Measurements from ENCODE around the gene CBFA2T3. TPM values are rescaled to one million over a fixed set of nuclear protein-coding genes. Genes with fewer than 3 reads are reported as not detected.

The CBFA2T3 gene
- total RNA-seq, 1 donor from 2014 or later, result 8.6 TPM

DNA sequence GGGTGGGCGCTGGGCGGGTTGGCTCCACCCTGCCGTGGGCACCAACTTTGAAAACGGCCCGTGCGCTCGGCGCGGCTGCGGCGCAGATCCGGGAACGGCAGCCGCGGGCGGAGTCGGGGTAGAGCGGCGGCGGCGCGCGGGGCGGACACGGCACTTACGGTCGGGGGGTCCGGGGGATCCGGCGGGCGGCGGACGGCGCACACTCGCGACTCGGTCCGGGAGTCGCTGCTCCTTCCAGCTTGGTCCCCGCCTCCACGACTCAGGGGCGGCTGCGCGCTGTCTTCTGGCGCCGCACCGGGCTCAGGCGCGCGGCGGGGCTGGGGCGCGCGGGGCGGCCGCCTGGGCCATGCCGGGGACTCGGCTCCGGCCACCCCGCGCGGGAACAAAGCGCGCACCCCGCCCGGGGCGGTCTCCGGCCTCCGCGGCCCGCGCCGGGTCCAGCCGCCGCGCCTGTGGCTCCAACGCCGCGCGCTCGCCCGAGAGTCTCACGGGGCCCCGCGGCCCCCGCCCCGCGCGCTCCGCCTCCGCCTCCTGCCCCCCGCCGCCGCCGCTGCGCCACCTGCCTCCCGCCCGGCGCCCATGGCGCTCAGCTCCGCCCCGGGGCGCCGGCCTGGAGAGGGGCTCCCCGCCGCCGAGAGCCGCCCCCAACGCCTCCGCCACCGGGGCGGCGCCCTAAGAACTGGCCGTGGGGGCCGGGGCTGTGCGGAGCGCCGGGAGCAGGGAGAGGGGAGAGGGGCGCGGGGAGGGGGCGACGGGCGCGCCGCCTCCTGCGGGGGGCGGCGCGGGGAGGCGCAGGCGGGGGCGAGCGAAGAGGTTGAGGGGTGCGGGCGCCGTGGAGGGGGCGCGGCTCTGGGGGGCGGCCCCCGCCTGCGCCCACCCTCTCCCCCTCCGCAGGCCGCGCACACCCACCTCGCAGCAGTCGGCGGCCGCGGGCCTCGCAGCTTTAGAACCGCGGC is 35.9 kb downstream of the CBFA2T3 start:
- DNase-seq, result peak; percentile 66
- peaks cover 54% of the 10 kb centered on the region for H3K4me1 ChIP-seq

DNA sequence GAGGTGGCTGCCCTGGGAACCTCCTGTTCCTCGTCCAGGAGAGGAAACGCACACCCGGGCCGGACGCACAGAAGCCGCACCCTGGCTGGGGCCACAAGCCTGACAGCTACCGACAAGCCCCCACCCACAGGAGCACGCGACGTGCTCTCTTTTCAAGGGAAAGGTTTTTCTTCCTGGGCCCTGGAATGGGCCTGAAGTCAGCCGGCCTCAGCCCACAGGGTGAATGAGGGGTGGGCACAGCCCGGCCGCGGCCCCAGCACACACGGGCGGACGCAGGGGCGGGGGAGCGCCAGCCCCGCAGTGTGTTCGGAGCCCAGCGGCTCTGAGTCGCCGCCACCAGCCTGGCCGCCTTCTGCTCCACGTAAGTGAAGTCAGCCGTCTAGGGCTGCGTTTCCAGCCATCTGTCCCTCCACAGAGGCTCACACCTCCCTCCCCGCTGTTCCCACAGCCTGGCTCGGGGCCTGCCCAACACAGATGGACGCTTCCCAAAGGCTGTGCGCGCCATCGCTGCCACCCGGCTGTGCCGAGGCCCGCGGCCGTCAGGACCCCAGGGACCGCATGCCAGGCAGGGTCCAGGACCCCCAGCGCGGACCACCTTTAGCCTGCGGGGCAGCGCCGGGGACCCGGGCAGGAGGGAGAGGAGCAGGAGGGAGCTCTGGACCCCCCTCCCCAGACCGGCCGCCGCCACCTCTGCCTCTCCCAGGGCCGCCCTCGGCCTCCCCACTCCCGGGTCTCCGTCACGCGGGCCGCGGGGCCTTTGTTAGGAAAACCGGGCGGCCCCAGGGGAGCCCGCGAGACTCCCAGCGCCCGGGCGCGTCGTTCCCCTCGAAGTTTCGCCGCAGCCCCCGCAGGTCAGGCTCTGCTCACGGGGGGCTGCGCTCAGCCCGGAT is 36.8 kb downstream of the CBFA2T3 start:
- Histone ChIP-seq H3K27ac (replicated peaks) (peak overlapping the region; percentile 94), H3K4me1 (peaks cover 63% of the 10 kb centered on the region), H3K27me3 (ENCODE audit: low read depth) (peaks cover 70% of the 10 kb centered on the region), H3K9me3 (replicated peaks) (no peaks in the 10 kb centered on the region), H3K4me3 (peak overlapping the region; percentile 85), H3K36me3 (no peaks in the 10 kb centered on the region)
- intact Hi-C loops (cut with micrococcal nuclease), result loop anchor here (10.0 kb wide), 1 partner anchor 55 kb away; no protein-coding TSS in a partner anchor
- DNase-seq, result peak; percentile 67
- TF ChIP-seq, protein P1, sequence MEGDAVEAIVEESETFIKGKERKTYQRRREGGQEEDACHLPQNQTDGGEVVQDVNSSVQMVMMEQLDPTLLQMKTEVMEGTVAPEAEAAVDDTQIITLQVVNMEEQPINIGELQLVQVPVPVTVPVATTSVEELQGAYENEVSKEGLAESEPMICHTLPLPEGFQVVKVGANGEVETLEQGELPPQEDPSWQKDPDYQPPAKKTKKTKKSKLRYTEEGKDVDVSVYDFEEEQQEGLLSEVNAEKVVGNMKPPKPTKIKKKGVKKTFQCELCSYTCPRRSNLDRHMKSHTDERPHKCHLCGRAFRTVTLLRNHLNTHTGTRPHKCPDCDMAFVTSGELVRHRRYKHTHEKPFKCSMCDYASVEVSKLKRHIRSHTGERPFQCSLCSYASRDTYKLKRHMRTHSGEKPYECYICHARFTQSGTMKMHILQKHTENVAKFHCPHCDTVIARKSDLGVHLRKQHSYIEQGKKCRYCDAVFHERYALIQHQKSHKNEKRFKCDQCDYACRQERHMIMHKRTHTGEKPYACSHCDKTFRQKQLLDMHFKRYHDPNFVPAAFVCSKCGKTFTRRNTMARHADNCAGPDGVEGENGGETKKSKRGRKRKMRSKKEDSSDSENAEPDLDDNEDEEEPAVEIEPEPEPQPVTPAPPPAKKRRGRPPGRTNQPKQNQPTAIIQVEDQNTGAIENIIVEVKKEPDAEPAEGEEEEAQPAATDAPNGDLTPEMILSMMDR (IDR thresholded peaks at IDR 0.05; ENCODE audit: borderline replicate concordance), result no peak

More for the DNA sequence above, 35.9 kb downstream of the CBFA2T3 start:
- TF ChIP-seq, protein P1 (IDR thresholded peaks at IDR 0.05; ENCODE audit: borderline replicate concordance), result no peak
- intact Hi-C loops (cut with micrococcal nuclease), result no loop called here
- Histone ChIP-seq H3K36me3 (no peaks in the 10 kb centered on the region), H3K27ac (replicated peaks) (peak overlapping the region; percentile 94), H3K4me3 (peak overlapping the region; percentile 85), H3K9me3 (replicated peaks) (no peaks in the 10 kb centered on the region), H3K27me3 (ENCODE audit: low read depth) (peaks cover 62% of the 10 kb centered on the region)

DNA sequence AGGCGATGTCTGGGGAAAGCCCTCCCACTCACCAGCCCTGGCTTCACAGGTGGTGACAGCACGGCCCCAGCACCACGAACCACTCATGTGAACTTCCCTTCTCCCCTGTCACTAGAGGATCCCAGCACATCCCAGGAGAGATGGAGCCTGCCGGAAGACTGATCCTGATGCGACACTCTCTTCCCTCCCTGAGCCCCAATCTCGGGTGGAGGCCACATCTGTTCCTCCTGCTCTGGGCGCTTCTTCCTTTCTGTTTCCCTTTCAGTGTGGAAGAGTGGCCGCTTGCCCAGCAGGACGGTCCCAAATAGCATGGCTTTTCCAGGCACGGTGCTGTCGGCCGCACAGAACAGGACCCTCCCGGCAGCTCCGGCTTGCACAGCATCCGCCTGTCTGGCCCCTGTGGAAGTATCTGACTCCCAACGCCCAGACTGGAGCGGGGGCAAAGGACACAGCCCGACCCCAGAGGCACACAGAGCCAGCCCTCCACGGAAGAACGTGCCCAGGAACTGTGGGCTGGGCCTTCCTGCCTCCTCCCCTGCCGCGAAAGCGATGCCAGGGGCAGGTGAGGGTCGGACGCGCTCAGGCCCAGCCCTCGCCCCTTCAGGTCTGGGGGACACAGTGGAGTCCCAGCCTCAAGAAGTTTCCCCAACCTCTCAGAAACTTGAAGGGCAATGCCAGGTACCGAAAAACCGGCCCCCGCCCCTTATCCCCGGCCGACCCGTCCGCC is 37.6 kb downstream of the CBFA2T3 start:
- TF ChIP-seq, protein P1 (IDR thresholded peaks at IDR 0.05; ENCODE audit: borderline replicate concordance), result no peak
- H3K36me3 ChIP-seq, result no peaks in the 10 kb centered on the region
- intact Hi-C loops (cut with micrococcal nuclease), result loop anchor here (10.0 kb wide), 1 partner anchor 55 kb away; no protein-coding TSS in a partner anchor
- H3K27me3 ChIP-seq (ENCODE audit: low read depth), result peaks cover 75% of the 10 kb centered on the region
- DNase-seq, result peak; percentile 52
- H3K4me3 ChIP-seq, result peak overlapping the region; percentile 85
- no peaks in the 10 kb centered on the region for H3K9me3 ChIP-seq (replicated peaks)
- H3K4me1 ChIP-seq, result peaks cover 66% of the 10 kb centered on the region
- peak overlapping the region; percentile 94 for H3K27ac ChIP-seq (replicated peaks)

DNA sequence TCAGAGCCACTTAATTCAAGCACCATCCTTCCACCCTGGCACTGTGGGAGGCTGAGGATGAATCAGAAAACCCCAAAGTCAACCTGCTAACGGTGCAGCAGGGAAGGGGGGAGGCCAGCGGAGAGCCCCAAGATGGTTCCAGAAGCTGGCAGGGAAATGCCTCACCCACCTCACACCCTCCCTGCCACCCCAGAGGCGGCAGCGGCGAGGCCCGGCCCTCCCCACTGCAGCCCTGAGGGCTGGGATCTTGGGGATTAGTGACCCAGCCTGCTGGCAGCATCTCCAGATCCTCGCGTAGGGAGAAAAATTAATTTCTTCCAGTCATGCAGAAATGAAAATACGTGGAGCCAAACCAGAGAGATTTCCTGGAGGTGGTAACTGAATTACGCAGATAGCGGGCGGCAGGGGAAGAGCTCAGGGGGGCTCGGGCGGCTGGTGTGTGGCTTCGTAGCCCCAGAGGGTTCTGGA is 38.2 kb downstream of the CBFA2T3 start:
- peaks cover 78% of the 10 kb centered on the region for H3K27me3 ChIP-seq (ENCODE audit: low read depth)
- intact Hi-C loops (cut with micrococcal nuclease), result loop anchor here (10.0 kb wide), 1 partner anchor 54 kb away; no protein-coding TSS in a partner anchor
- TF ChIP-seq, protein P1 (IDR thresholded peaks at IDR 0.05; ENCODE audit: borderline replicate concordance), result no peak
- H3K27ac ChIP-seq (replicated peaks), result peak overlapping the region; percentile 94
- no peaks in the 10 kb centered on the region for H3K36me3 ChIP-seq
- peak overlapping the region; percentile 85 for H3K4me3 ChIP-seq
- H3K9me3 ChIP-seq (replicated peaks), result no peaks in the 10 kb centered on the region
- H3K4me1 ChIP-seq, result peaks cover 66% of the 10 kb centered on the region
- DNase-seq, result no peak
